ENCODE data around the gene KLF3. TPM values are rescaled to one million over a fixed set of nuclear protein-coding genes. Genes with fewer than 3 reads are reported as not detected.

The KLF3 gene
- total and polyA plus RNA-seq, 8 donors: 13.0 to 113 (median 55.0) TPM

DNA sequence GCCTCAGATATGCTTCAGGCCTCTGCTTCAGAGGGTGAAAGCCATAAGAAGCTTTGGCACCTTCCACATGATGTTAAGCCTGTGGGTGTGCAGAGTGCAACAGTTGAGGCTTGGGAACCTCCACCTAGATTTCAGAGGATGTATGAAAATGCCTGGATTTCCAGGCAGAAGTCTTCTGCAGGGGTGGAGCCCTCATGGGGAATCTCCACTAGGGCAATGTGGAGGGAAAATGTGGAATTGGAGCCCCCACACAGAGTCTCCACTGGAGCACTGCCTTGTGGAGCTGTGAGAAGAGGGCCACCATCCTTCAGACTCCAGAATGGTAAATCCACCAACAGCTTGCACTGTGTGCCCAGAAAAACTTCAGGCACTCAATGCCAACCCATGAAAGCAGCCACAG, 83.6 kb downstream of the KLF3 start:
- no peak for DNase-seq
- no peak for TF ChIP-seq POLR2A (IDR thresholded peaks at IDR 0.05)
- TF ChIP-seq POLR2AphosphoS5 (IDR thresholded peaks at IDR 0.05): no peak
- TF ChIP-seq EP300 (IDR thresholded peaks at IDR 0.05): no peak
- TF ChIP-seq, protein P1, sequence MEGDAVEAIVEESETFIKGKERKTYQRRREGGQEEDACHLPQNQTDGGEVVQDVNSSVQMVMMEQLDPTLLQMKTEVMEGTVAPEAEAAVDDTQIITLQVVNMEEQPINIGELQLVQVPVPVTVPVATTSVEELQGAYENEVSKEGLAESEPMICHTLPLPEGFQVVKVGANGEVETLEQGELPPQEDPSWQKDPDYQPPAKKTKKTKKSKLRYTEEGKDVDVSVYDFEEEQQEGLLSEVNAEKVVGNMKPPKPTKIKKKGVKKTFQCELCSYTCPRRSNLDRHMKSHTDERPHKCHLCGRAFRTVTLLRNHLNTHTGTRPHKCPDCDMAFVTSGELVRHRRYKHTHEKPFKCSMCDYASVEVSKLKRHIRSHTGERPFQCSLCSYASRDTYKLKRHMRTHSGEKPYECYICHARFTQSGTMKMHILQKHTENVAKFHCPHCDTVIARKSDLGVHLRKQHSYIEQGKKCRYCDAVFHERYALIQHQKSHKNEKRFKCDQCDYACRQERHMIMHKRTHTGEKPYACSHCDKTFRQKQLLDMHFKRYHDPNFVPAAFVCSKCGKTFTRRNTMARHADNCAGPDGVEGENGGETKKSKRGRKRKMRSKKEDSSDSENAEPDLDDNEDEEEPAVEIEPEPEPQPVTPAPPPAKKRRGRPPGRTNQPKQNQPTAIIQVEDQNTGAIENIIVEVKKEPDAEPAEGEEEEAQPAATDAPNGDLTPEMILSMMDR (IDR thresholded peaks at IDR 0.05): no peak
- intact Hi-C loops (cut with DNase I; ENCODE audit: low total_unique reads): no loop called here

DNA sequence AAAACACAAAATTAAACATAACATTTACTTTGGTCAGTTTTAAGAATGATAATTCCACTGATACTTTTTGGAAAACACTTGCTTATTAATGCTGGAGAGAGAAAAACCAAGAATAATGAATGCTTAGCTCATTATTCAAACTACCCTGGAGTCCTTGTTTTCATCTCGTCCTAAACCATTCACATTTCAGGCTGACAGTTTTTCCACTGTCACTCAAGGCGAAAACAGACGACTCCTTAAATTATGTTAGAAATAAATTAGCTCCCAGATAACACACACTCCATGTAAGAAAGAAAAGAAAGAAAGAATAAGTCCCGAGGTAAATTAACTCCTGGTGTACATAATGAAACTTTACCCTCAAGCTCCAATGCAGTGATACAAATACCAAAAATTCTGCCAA, 85.3 kb downstream of the KLF3 start:
- Histone ChIP-seq H3K27ac (no peak overlapping the region), H3K4me3 (no peak overlapping the region), H3K36me3 (no peaks in the 10 kb centered on the region), H3K4me1 (peaks cover 0 to 22% (median 4%) of the 10 kb centered on the region in 4 donors), H3K9me3 (peaks cover 0 to 15% (median 10%) of the 10 kb centered on the region in 4 donors), H3K27me3 (no peaks in the 10 kb centered on the region)
- TF ChIP-seq EP300 (IDR thresholded peaks at IDR 0.05) (no peak), POLR2AphosphoS5 (IDR thresholded peaks at IDR 0.05) (no peak), POLR2A (IDR thresholded peaks at IDR 0.05) (no peak)
- TF ChIP-seq, protein P1 (IDR thresholded peaks at IDR 0.05): no peak
- DNase-seq: no peak
- 75 to 83% (median 80%) methylated on average over 4 of the region's 4 CpGs for WGBS, 5 donors
- intact Hi-C loops (cut with DNase I; ENCODE audit: low total_unique reads): no loop called here

More for the DNA sequence above, 83.6 kb downstream of the KLF3 start:
- no peaks in the 10 kb centered on the region for H3K36me3 ChIP-seq
- H3K4me3 ChIP-seq: no peak overlapping the region
- peaks cover 0 to 15% (median 10%) of the 10 kb centered on the region in 4 donors for H3K9me3 ChIP-seq
- no peaks in the 10 kb centered on the region for H3K27me3 ChIP-seq
- H3K27ac ChIP-seq: no peak overlapping the region
- peaks cover 0 to 13% (median 3%) of the 10 kb centered on the region in 4 donors for H3K4me1 ChIP-seq

Other genes with a start within 250 kb of the KLF3 start
- gene TLR10, start 118.8 kb downstream of the KLF3 start, total RNA-seq: 1 to 10 TPM in 1 of 5 donors, under 1 TPM in 1, not detected in 3; 0.72 to 1.1 TPM
- under 1 TPM in 2 of 3 donors, not detected in 1; 0.15 to 0.60 TPM for gene TLR10, start 118.8 kb downstream of the KLF3 start, polyA plus RNA-seq
- 10 to 100 TPM in 1 of 5 donors, 1 to 10 TPM in 3, not detected in 1; 5.3 to 37.4 (median 6.9) TPM for gene TLR1, start 140.6 kb downstream of the KLF3 start, total RNA-seq
- gene TLR1, start 140.6 kb downstream of the KLF3 start, polyA plus RNA-seq: 1 to 10 TPM; 1.2 to 2.9 (median 1.5) TPM
- gene TLR6, start 192.6 kb downstream of the KLF3 start, total RNA-seq: 10 to 100 TPM in 1 of 5 donors, 1 to 10 TPM in 2, not detected in 2; 3.3 to 29.0 (median 4.3) TPM
- under 1 TPM; 0.19 to 0.46 (median 0.23) TPM for gene TLR6, start 192.6 kb downstream of the KLF3 start, polyA plus RNA-seq
- 100 to 1,000 TPM in 2 of 5 donors, 10 to 100 TPM in 3; 23.2 to 149 (median 63.0) TPM for gene FAM114A1, start 203.6 kb downstream of the KLF3 start, total RNA-seq
- gene FAM114A1, start 203.6 kb downstream of the KLF3 start, polyA plus RNA-seq: 10 to 100 TPM; 10.4 to 35.6 (median 35.6) TPM

All from stomach (tissue), 9 donors.